ENCODE results near the gene DSCAML1.

The DSCAML1 gene, protein sequence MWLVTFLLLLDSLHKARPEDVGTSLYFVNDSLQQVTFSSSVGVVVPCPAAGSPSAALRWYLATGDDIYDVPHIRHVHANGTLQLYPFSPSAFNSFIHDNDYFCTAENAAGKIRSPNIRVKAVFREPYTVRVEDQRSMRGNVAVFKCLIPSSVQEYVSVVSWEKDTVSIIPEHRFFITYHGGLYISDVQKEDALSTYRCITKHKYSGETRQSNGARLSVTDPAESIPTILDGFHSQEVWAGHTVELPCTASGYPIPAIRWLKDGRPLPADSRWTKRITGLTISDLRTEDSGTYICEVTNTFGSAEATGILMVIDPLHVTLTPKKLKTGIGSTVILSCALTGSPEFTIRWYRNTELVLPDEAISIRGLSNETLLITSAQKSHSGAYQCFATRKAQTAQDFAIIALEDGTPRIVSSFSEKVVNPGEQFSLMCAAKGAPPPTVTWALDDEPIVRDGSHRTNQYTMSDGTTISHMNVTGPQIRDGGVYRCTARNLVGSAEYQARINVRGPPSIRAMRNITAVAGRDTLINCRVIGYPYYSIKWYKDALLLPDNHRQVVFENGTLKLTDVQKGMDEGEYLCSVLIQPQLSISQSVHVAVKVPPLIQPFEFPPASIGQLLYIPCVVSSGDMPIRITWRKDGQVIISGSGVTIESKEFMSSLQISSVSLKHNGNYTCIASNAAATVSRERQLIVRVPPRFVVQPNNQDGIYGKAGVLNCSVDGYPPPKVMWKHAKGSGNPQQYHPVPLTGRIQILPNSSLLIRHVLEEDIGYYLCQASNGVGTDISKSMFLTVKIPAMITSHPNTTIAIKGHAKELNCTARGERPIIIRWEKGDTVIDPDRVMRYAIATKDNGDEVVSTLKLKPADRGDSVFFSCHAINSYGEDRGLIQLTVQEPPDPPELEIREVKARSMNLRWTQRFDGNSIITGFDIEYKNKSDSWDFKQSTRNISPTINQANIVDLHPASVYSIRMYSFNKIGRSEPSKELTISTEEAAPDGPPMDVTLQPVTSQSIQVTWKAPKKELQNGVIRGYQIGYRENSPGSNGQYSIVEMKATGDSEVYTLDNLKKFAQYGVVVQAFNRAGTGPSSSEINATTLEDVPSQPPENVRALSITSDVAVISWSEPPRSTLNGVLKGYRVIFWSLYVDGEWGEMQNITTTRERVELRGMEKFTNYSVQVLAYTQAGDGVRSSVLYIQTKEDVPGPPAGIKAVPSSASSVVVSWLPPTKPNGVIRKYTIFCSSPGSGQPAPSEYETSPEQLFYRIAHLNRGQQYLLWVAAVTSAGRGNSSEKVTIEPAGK (N-terminal part only)

DNA sequence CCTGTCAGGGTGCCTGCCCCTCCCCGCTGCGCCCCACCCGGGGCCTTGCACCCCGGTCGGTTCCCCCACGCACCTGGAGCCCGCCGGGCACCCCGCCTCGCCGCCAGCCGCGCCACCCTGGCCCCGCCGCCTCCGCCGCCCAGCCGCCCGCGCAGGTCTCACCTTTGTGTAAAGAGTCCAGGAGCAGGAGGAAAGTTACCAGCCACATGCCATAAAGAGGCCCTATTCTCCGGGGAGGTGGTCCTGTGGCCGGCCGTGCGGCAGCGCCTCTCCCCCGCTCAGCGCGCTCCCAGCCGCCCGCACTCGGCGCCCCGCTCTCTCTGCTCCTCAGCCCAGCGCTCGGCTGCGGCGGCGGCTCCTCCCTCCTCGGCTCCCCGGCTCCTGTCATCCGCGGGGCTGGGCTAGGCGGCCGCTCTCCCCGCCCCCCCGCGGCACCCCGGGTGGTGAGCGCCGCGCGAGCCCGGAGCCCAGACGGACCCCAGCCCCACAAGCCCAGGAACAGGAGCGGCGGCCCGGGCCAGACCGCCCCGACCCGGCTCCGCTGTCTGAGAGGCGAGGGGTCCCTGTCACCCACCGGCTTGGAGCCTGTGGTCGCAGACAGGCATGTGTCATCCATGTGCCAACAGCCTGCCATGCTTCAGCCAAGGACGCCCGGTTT is at the start of gene DSCAML1:
Gene DSCAML1 (minus strand): TSS at position 345 of the 658 bp plus-strand sequence. CDS start 137 bp downstream, at position 208.
- H3K36me3 Mint-ChIP-seq: no peaks in the 10 kb centered on the region
- no peak within 1 kb of the TSS for H3K27ac Mint-ChIP-seq
- H3K9me3 Mint-ChIP-seq: no peaks in the 10 kb centered on the region
- peak within 1 kb of the TSS; percentile 59 for H3K4me3 Mint-ChIP-seq
- peaks cover 16% of the 10 kb centered on the region for H3K4me1 Mint-ChIP-seq
- peaks cover 33% of the 10 kb centered on the region for H3K27me3 Mint-ChIP-seq

DNA sequence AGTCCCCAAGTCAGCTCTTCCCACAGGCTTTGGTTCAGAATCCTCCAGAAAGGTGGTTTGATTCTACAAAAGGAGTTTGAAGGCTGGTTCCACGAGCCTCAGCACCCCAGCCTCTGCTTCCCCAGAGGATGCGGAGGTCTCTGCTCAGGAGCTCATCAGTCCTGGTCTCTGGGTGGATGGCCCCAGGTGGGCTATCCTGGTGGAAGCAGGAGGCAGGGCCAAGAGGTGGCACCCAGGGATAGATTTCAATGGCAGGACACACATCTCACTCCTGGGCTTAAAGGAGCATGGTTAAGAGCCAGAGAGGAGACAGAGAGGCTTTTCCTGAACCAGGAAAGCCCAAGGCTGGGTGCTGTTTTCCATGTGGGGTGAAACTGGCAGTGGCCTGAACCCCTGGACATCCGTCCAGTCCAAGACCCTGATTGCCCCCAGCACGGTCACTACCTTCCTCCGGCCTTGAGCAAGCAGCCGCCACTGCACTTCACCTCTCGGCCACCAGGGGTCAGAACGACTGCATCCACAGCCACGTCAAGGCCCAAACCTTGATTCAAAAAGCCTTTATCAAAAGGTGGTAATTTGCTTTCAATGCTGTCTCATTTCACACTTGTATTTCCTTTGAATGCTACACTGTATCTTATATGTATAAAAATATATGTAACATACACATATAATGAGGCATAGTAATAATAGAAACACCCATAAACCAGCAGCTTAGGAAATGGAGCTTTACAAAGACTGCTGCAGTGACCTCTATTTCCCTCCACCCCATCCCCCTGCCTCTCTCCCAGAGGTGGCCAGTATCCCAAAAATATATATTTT is 46.9 kb upstream of the DSCAML1 start:
- H3K36me3 Mint-ChIP-seq: no peaks in the 10 kb centered on the region
- no peaks in the 10 kb centered on the region for H3K27me3 Mint-ChIP-seq
- no peaks in the 10 kb centered on the region for H3K9me3 Mint-ChIP-seq
- no peak overlapping the region for H3K4me3 Mint-ChIP-seq
- H3K4me1 Mint-ChIP-seq: no peaks in the 10 kb centered on the region
- peak overlapping the region; percentile 51 for H3K27ac Mint-ChIP-seq

DNA sequence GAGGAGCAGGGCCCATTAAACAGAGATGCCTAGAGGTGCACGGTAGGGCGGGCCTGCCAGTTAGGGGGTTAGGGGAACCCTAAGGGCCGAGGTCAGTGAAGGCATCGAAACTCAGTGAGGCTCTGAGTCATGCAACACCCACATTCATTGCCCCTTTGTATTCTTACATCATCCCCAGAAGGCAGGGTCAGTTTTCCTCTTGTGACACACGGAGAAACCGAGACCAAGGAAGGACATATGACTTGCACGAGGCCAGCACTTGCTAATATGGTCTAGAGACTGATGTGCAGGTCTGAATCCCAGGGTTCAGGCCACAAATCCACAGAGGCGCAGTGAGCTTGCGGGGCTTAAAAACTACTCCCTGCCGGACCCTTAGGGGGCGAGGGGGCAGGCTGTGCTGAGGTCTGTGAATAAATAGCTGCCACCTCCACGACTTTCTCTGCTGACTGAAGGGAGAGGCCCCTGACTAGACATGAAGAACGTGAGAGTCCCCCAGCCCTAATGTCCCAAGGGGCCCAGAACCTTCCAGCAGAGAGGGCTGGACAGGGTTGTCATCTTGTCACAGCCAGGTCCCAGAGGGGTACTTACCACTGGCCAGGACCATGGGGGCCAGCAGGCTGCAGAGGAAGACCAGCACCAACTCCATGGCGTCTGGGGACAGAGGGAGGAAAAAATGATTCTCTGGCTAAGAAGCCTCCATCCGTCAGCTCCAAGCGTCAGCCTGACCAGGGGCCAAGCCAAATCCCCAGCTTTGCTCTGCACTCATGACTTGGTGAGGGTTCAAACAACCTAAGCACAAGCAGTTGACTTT is 45.3 kb upstream of the DSCAML1 start:
- Mint-ChIP-seq H3K27ac (no peak overlapping the region), H3K4me1 (no peaks in the 10 kb centered on the region), H3K36me3 (no peaks in the 10 kb centered on the region), H3K9me3 (no peaks in the 10 kb centered on the region), H3K27me3 (no peaks in the 10 kb centered on the region), H3K4me3 (no peak overlapping the region)

DNA sequence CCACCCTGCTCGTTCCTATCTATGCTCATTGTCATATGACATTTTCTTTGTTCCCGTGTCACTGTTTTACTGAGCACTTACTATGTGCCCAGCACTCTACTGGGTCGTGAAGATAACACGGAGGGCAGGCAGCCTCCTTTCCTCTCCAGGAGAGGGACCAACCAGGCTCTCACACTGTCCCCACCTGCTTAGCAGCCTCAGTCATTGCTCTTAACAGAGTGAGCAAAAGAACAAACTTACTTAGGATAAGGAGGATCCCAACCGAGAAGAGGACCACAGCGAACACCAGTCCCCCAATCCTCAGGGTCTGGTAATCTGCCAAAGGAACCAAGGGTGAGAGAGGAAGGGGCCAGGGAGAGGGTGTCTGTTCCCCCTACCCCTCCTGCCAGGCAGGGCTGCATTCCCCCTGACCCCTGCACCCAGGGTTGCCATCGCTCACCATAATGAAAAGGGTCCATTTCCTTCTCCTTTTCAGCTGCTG is 44.6 kb upstream of the DSCAML1 start:
- no peak overlapping the region for H3K4me3 Mint-ChIP-seq
- H3K27me3 Mint-ChIP-seq: no peaks in the 10 kb centered on the region
- no peak overlapping the region for H3K27ac Mint-ChIP-seq
- no peaks in the 10 kb centered on the region for H3K9me3 Mint-ChIP-seq
- no peaks in the 10 kb centered on the region for H3K4me1 Mint-ChIP-seq
- H3K36me3 Mint-ChIP-seq: no peaks in the 10 kb centered on the region

DNA sequence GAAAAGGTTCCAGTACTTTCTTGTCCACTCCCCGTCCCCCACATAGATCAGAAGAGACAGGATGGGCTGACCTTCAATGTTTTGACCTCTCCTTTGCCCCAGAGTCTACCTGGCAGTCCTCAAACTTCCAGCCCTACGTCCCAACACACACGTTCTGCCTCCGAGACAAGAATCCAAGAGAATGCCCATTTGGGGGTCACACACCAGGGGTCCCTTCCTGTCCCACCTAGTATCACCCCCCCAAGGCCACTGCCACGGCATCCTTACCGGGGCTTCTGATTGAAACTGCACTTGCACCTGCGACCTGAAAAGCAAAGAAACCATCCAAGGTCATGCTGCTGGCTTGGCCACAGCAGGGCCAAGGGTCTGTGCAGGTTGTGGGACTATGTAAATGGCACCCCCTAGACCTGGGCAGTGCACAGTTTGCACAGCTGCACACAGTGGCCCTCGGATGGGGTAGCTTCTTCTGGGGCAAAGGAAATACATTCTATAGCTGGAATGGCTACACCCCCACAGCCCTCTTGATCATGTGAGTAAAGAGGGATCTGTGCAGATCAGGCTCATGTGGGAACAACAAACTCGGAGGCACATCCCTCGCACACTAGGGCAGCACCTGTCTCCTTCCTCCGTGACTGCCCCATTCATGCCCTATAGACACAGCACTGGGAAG is 44.0 kb upstream of the DSCAML1 start:
- H3K27me3 Mint-ChIP-seq: no peaks in the 10 kb centered on the region
- H3K4me1 Mint-ChIP-seq: no peaks in the 10 kb centered on the region
- no peak overlapping the region for H3K27ac Mint-ChIP-seq
- no peaks in the 10 kb centered on the region for H3K9me3 Mint-ChIP-seq
- H3K36me3 Mint-ChIP-seq: no peaks in the 10 kb centered on the region
- H3K4me3 Mint-ChIP-seq: no peak overlapping the region

DNA sequence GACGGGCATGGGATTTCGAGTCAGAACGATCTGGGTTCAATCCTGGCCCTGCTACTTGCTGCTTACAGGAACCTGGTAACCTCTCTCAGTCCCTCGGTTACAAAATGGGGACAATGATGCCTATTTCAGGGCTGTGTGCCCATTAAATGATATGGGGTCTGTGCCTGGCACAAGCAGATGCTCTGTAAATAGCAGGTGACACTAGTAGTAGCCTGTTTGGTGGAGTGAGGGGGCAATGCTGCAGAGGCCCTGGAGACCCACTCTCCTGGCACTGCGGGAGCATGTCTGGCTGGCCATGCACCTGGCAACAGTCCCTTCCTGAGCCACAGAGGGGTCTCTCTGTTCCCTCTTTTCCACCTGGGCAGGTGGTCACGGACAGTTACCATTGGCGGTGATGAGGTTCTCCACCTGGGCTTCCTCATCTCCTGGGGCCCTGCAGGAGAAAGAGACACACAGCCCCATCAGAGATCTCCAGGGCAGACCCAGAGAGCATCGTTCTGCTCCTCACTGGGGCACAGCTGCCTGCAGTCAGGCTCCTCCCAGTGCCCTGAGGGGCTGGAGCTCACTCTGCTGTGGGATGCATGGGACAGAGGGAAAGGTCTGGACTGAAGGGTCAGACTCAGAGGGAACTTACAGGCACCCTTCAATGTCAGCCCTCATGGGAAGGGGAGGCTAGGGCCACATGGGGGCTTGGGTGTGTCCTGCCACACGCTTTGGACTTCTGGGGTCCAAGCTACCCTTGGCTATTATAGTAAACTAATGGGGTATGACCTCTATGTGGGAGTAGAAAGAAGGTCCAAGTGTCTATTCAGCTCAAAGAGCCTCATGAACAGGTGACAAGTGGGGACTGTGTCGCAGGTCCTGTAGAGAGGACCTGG is 43.2 kb upstream of the DSCAML1 start:
- H3K9me3 Mint-ChIP-seq: no peaks in the 10 kb centered on the region
- H3K4me3 Mint-ChIP-seq: no peak overlapping the region
- no peaks in the 10 kb centered on the region for H3K4me1 Mint-ChIP-seq
- no peaks in the 10 kb centered on the region for H3K36me3 Mint-ChIP-seq
- no peak overlapping the region for H3K27ac Mint-ChIP-seq
- no peaks in the 10 kb centered on the region for H3K27me3 Mint-ChIP-seq

DNA sequence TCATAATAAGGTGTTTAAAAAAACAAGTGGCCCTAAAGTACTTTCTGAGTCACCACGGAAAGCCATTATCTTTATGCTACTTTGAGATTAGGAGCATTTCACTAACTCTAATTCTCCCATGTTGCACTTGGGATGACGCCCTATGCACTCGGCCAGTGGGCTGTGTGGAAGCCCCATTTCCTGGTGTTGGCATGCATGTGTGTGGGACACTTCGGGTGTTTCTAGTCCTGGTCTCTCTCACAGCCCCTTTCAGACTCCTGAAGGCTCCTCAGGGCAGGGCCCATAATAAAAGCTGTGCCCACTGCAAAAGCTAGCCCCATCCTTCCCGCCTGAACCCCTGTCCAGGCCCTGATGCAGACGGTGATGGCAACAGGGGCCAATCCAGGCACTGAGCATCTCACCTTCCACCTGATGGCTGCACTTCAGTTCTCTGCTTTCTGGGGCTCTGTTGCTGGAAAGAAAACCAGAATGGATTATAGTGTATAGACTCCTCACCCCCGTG is 42.4 kb upstream of the DSCAML1 start:
- Mint-ChIP-seq H3K27me3 (no peaks in the 10 kb centered on the region), H3K36me3 (no peaks in the 10 kb centered on the region), H3K4me1 (no peaks in the 10 kb centered on the region), H3K9me3 (no peaks in the 10 kb centered on the region), H3K27ac (no peak overlapping the region), H3K4me3 (no peak overlapping the region)

DNA sequence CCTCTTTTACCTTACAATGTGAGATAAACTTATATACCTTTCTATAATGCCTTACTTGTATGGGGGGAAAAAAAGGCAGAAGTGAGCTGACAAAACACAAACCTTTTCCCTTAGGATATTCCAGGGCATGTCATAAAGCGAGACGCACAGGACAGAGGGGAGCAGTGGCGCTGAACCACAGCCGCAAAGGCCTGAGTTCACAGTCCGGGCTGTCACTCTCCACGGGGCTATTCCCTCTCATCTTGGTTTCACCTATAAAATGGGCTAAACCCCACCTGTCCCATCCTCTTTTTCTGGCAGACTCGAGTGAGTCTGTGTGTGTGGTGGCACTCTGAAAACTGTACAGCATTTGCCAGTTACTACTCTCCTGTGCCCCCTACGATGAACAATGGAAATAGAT is 41.9 kb upstream of the DSCAML1 start:
- H3K27me3 Mint-ChIP-seq: no peaks in the 10 kb centered on the region
- no peak overlapping the region for H3K4me3 Mint-ChIP-seq
- H3K36me3 Mint-ChIP-seq: no peaks in the 10 kb centered on the region
- no peaks in the 10 kb centered on the region for H3K4me1 Mint-ChIP-seq
- no peak overlapping the region for H3K27ac Mint-ChIP-seq
- H3K9me3 Mint-ChIP-seq: no peaks in the 10 kb centered on the region

DNA sequence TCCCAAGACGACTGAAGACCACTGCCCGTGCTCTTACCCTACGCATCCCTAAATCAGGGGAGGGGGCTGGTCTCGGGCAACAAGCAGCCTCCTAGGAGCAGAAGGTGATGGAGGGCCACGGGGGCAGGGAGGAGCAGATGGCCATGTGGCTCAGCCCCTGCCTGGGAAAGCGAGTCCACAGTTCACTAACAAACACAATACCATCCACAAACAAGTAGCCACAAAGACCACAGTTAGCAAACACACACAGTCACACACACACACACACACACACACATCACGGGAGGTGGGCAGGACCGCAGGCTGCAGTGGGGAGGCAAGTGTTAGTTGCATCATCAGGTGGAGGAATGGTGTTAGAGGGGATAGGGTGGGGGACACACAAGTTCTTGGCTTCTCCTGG is 40.8 kb upstream of the DSCAML1 start:
- no peak overlapping the region for H3K4me3 Mint-ChIP-seq
- H3K27me3 Mint-ChIP-seq: no peaks in the 10 kb centered on the region
- no peaks in the 10 kb centered on the region for H3K4me1 Mint-ChIP-seq
- H3K9me3 Mint-ChIP-seq: no peaks in the 10 kb centered on the region
- no peaks in the 10 kb centered on the region for H3K36me3 Mint-ChIP-seq
- H3K27ac Mint-ChIP-seq: peak overlapping the region; percentile 70

DNA sequence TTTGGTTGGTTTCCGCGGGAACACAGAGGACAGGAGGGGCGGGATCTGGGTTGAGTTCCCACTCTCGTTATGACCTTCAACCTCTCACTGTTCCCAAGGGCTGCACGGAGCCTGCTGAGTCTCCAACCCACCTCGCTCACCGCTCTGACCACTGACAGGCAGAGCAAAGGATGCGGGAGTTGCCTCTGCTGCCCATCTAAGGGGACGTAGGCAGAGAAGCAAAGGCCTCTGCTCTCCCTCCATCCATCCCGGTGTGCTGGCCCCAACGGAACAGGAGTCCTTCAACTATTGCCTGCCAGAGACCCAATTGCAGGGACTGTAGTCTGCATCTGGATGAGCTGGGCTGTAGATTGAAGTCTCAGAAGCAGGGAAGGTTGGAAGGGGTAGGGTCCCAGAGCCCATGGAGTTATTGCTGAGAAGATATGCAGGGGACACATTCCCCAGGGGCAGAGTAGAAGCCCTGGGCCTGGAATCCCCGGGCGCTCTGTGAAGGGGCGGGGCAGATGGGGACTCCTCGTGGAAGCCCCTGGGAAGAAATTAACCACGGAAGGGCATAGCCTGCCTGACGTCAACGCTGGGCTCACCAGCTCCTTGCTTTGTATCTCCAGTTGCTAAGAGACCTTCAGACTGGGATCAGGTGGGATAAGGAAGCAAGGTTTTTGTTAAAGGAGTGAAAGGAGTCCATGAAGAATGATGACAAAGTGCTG is 40.2 kb upstream of the DSCAML1 start:
- Mint-ChIP-seq H3K36me3 (no peaks in the 10 kb centered on the region), H3K27ac (no peak overlapping the region), H3K4me3 (no peak overlapping the region), H3K9me3 (no peaks in the 10 kb centered on the region), H3K4me1 (peaks cover 4% of the 10 kb centered on the region), H3K27me3 (no peaks in the 10 kb centered on the region)

DNA sequence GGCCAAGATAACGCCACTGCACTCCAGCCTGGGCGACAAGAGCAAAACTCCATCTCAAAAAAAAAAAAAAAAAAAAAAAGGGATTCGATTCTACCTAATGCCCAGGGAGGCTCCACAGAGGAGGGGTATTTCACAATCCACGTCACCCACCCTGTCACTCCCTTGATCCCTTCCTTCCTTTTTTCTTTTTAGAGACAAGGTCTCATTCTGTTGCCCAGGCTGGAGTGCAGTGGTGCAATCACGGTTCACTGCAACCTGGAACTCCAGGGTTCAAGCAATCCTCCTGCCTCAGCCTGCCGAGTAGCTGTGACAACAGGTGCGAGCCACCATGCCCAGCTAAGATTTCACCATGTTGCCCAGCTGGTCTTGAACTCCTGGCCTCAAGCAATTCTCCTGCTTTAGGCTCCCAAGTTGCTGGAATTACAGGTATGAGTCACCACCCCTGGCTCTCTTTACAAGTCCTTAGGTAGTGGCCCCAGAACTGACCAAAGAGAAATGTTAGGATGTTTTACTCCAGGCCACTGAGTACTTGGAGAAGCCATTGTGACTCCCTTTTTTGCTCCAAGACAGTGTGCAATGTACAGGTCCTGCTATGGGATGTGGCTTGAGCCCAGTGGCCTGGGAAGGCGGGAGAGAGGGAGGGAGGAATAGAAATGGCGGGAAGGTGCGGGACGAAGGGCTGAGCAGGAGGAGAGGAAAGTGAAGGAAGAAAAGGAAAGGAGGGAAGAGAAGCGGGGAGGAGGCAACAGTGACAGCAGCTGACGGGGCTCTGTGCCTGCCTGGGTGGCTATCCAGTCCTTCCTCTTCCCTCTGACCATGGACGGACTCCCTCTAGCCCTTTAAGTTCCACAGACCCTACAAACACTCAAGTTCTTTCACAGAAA is 39.3 kb upstream of the DSCAML1 start:
- Mint-ChIP-seq H3K27me3 (no peaks in the 10 kb centered on the region), H3K9me3 (no peaks in the 10 kb centered on the region), H3K36me3 (no peaks in the 10 kb centered on the region), H3K27ac (no peak overlapping the region), H3K4me1 (peaks cover 6% of the 10 kb centered on the region), H3K4me3 (no peak overlapping the region)

All from activated naive CD4-positive, alpha-beta T cell treated with anti-CD3 and anti-CD28 coated beads, Interleukin-2, amount 50 U/mL, for 24 hours (primary cell).